Measurements from ENCODE around the gene USH2A. TPM values are rescaled to one million over a fixed set of nuclear protein-coding genes. Genes with fewer than 3 reads are reported as not detected.

USH2A gene
- total RNA-seq, 4 donors from 2014 or later: 0.39 TPM; not detected in 3

- H3K4me3 ChIP-seq: no peak overlapping the region
- no peaks in the 10 kb centered on the region for H3K27me3 ChIP-seq
- TF ChIP-seq, protein P1, sequence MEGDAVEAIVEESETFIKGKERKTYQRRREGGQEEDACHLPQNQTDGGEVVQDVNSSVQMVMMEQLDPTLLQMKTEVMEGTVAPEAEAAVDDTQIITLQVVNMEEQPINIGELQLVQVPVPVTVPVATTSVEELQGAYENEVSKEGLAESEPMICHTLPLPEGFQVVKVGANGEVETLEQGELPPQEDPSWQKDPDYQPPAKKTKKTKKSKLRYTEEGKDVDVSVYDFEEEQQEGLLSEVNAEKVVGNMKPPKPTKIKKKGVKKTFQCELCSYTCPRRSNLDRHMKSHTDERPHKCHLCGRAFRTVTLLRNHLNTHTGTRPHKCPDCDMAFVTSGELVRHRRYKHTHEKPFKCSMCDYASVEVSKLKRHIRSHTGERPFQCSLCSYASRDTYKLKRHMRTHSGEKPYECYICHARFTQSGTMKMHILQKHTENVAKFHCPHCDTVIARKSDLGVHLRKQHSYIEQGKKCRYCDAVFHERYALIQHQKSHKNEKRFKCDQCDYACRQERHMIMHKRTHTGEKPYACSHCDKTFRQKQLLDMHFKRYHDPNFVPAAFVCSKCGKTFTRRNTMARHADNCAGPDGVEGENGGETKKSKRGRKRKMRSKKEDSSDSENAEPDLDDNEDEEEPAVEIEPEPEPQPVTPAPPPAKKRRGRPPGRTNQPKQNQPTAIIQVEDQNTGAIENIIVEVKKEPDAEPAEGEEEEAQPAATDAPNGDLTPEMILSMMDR (IDR thresholded peaks at IDR 0.05): no peak
- TF ChIP-seq EP300 (IDR thresholded peaks at IDR 0.05): no peak
- no peak for TF ChIP-seq POLR2AphosphoS5 (IDR thresholded peaks at IDR 0.05)
- TF ChIP-seq POLR2A (IDR thresholded peaks at IDR 0.05): no peak
- H3K27ac ChIP-seq: no peak overlapping the region
- H3K36me3 ChIP-seq: no peaks in the 10 kb centered on the region
- H3K9me3 ChIP-seq: peaks cover 0 to 9% (median 0%) of the 10 kb centered on the region in 3 donors
- ATAC-seq: no peak
- H3K4me1 ChIP-seq: no peaks in the 10 kb centered on the region
Measured at GRCh38 chr1:216331211-216331610, 92.0 kb downstream of the USH2A start.

DNA sequence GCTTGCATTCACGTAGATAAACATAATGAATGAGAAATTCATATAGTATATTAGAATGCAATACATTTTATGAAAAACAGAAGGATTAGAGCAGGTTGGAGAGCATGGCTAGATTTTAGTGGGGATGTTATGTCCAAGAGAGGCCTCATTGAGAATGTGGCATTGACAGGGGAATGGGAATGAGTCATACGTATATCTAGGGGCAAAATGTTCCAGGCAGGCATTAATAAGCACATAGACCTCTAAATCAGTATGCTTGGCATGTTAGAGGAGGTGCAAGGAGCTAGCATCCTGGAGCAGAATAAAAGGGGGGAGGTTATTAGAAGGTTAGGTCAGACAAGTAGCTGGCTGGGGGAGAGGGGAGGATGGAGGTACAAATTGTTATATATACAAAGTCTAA lies 93.0 kb downstream of the USH2A start:
- H3K27ac ChIP-seq: no peak overlapping the region
- no peak for ATAC-seq
- 57 to 83% methylated on average over 2 of the region's 2 CpGs for WGBS, 2 donors (ENCODE audit: low coverage in 1 of 2)

GRCh38 chr1:216325946-216326345 lies 97.3 kb downstream of the USH2A start:
- Histone ChIP-seq H3K4me3 (no peak overlapping the region), H3K36me3 (no peaks in the 10 kb centered on the region), H3K4me1 (no peaks in the 10 kb centered on the region), H3K27ac (no peak overlapping the region), H3K27me3 (no peaks in the 10 kb centered on the region), H3K9me3 (no peaks in the 10 kb centered on the region)
- ATAC-seq: no peak
- no peak for TF ChIP-seq POLR2A (IDR thresholded peaks at IDR 0.05)
- TF ChIP-seq, protein P1 (IDR thresholded peaks at IDR 0.05): no peak
- TF ChIP-seq EP300 (IDR thresholded peaks at IDR 0.05): no peak
- TF ChIP-seq POLR2AphosphoS5 (IDR thresholded peaks at IDR 0.05): no peak
- 53 to 56% methylated on average over 2 of the region's 2 CpGs for WGBS, 2 donors (ENCODE audit: low coverage in 1 of 2)

More for the DNA sequence above, 93.0 kb downstream of the USH2A start:
- TF ChIP-seq, protein P1 (IDR thresholded peaks at IDR 0.05): no peak
- TF ChIP-seq POLR2A (IDR thresholded peaks at IDR 0.05) (no peak), POLR2AphosphoS5 (IDR thresholded peaks at IDR 0.05) (no peak), EP300 (IDR thresholded peaks at IDR 0.05) (no peak)
- Histone ChIP-seq H3K27me3 (no peaks in the 10 kb centered on the region), H3K4me1 (no peaks in the 10 kb centered on the region), H3K36me3 (no peaks in the 10 kb centered on the region), H3K9me3 (peaks cover 0 to 9% (median 0%) of the 10 kb centered on the region in 3 donors), H3K4me3 (no peak overlapping the region)

- TF ChIP-seq, protein P1 (IDR thresholded peaks at IDR 0.05): no peak
- no peak for TF ChIP-seq POLR2A (IDR thresholded peaks at IDR 0.05)
- TF ChIP-seq POLR2AphosphoS5 (IDR thresholded peaks at IDR 0.05): no peak
- no peak for TF ChIP-seq EP300 (IDR thresholded peaks at IDR 0.05)
- H3K4me1 ChIP-seq: no peaks in the 10 kb centered on the region
- ATAC-seq: no peak
- no peaks in the 10 kb centered on the region for H3K9me3 ChIP-seq
- no peak overlapping the region for H3K4me3 ChIP-seq
- H3K27me3 ChIP-seq: no peaks in the 10 kb centered on the region
- H3K27ac ChIP-seq: no peak overlapping the region
- no peaks in the 10 kb centered on the region for H3K36me3 ChIP-seq
- WGBS, 2 donors (ENCODE audit: low coverage in 1 of 2): 88 to 100% methylated on average over 2 to 4 of the region's 7 CpGs
Measured at GRCh38 chr1:216325336-216325735, 97.9 kb downstream of the USH2A start.

DNA sequence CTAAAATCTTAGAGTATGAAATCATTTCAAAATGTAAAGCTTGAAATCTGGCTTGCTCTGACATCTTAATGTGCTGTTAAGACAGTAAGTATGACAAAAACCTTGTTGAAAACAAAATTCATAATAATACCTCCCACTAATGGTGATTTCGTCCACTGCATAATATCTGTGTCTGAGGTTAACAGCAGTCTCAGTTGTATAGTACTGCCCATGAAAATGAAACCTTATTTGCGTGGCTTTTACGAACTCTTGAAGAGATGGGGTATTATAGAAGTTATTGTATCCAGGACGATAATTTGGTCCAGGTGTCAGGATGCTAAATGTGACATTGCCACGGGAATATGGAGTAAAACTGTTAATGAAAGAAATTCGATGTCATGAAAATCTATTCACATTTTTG lies 99.9 kb downstream of the USH2A start:
- WGBS, 2 donors (ENCODE audit: low coverage in 1 of 2): 77 to 89% methylated on average over 5 to 6 of the region's 6 CpGs
- no peaks in the 10 kb centered on the region for H3K9me3 ChIP-seq
- no peak overlapping the region for H3K4me3 ChIP-seq
- no peak for ATAC-seq
- H3K27me3 ChIP-seq: no peaks in the 10 kb centered on the region
- no peak overlapping the region for H3K27ac ChIP-seq
- TF ChIP-seq POLR2AphosphoS5 (IDR thresholded peaks at IDR 0.05) (no peak), POLR2A (IDR thresholded peaks at IDR 0.05) (no peak), EP300 (IDR thresholded peaks at IDR 0.05) (no peak)
- no peaks in the 10 kb centered on the region for H3K36me3 ChIP-seq
- no peaks in the 10 kb centered on the region for H3K4me1 ChIP-seq

Measured in gastroesophageal sphincter (tissue), 4 donors.